ENCODE measurements around the gene RNF217.

DNA sequence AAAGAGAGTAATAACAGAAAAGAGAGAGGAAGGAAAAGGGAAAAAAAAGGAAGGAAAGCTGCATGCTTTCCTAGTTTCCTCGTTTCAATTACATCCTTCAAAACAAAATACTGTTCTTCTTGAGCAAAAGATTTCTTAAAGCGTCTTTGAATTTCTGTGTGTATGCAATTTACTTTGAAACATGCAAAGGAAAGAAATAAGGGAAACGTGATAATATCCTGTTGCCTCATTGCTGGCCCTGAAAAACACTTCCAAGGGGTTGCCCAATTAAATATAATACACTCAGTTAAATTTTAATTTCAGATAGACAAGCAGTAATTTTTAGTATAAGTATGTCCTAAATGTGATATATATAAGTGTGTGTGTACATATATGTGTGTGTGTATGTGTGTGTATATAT lies 140.2 kb downstream of the RNF217 start:
- TF ChIP-seq, protein P1, sequence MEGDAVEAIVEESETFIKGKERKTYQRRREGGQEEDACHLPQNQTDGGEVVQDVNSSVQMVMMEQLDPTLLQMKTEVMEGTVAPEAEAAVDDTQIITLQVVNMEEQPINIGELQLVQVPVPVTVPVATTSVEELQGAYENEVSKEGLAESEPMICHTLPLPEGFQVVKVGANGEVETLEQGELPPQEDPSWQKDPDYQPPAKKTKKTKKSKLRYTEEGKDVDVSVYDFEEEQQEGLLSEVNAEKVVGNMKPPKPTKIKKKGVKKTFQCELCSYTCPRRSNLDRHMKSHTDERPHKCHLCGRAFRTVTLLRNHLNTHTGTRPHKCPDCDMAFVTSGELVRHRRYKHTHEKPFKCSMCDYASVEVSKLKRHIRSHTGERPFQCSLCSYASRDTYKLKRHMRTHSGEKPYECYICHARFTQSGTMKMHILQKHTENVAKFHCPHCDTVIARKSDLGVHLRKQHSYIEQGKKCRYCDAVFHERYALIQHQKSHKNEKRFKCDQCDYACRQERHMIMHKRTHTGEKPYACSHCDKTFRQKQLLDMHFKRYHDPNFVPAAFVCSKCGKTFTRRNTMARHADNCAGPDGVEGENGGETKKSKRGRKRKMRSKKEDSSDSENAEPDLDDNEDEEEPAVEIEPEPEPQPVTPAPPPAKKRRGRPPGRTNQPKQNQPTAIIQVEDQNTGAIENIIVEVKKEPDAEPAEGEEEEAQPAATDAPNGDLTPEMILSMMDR (optimal IDR thresholded peaks at IDR 0.05 in 1 of 3, IDR thresholded peaks at IDR 0.05 in 1 of 3, conservative IDR thresholded peaks at IDR 0.05 in 1 of 3; ENCODE audit: extremely low read depth in 1 of 3, insufficient read depth in 2 of 3, low read length in 3 of 3) = no peak
- TF ChIP-seq EZH2 (IDR thresholded peaks at IDR 0.05; ENCODE audit: low read length) = no peak
